Measurements from ENCODE around the gene DCAF12L2.
"Not testable (repeated sequence)": the region's sequence is repeated elsewhere in the genome, so short reads cannot be mapped to it uniquely, and the experiment has no call there.

The DCAF12L2 gene

DNA sequence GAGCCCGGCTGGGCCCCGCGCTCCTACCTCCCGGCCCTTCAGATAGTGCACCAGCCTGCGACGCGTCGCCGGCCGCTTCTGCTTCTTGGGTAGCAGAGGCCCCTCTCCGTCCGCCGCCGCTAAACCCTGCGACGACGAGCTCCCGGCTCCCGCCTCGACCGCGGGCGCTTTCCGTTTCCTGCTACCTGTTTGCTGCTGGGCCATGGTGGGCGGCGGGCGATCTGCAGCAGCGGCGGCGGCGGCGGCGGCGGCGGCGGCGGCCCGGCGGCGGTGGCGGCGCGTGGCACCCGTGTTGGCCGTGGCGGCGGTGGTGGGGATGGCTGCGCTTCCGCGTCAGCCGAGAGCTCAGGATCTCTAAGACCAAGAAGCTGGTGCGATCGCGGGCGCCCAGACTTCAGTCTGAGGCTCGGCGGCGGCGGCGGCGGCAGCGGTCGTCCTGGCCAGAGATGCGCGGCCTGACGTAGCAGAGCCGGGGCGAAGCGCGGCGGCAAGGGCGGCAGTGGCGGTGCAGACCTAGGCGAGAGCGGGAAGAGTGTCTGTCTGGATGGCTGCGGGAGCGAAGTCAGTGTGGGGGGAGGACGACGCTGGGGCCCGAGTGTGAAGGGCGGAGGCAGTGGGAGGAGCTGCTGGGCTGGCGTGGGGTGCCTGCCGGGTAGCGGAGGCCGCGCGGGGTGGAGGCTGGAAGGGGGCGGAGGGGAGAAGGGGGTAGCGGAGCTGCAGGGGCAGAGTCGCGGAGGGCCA, at the start of gene DCAF12L2:
Gene DCAF12L2, minus strand, starts transcription at position 569 of the 741 bp plus-strand sequence. Its CDS starts 365 bp downstream, at position 204.
- no peak for DNase-seq

DNA sequence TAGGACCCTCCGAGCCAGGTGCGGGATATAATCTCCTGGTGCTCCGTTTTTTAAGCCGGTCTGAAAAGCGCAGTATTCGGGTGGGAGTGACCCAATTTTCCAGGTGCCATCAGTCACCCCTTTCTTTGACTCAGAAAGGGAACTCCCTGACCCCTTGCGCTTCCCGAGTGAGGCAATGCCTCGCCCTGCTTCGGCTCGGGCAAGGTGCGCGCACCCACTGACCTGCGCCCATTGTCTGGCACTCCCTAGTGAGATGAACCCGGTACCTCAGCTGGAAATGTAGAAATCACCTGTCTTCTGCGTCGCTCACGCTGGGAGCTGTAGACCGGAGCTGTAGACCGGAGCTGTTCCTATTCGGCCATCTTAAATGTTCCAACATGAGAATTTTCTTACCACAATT, 24.8 kb upstream of the DCAF12L2 start:
- DNase-seq = not testable (repeated sequence)

DNA sequence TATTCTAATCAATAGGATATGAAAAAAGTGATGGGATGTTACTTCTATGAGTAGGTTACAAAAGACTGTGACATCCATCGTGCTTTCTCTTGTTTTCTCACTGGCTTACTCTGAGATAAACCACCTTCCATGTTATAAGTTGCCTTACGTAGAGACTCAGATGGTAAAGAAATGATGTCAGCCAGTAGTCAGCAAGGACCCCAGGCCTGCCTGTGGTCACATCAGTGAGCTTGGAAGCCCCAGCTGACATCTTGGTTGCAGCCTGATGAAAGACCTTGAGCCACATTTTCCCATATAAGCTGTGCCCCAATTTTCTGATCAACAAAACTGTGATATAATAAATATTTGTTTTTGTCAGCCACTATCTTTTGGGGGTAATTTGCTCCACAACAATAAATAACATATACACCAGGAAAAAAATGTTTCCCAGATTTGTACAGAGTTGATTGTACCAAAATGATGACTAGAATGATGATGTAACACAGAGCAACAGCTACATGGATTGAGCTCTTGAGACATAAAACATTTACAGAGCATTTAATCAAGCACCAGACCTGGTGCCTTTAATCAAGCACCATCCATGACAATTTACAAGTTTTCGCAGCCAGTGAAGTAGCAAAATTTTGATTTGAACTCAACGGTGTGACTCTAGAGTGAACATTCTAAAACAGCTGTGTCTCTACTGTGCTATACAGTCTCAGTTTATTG, 11.2 kb upstream of the DCAF12L2 start:
- DNase-seq = no peak

DNA sequence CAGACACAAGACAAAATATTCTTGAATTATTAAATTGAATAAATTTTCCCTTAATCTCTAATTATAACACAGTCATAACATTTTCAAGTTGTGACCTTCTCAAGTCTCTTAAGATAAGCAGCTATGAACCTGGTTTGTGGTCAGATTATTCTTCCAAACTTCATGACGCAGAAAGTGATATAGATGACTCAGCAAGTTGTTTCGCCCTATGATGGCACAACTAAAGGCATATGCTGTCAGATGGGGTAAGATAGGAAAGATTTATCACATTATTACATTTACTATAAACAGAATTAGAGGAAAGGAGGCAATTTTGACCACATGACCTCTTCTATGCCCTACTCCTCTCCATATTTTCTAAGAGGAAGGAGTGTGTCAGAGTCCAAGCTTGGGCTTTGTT, 4.6 kb upstream of the DCAF12L2 start:
- no peak for DNase-seq

DNA sequence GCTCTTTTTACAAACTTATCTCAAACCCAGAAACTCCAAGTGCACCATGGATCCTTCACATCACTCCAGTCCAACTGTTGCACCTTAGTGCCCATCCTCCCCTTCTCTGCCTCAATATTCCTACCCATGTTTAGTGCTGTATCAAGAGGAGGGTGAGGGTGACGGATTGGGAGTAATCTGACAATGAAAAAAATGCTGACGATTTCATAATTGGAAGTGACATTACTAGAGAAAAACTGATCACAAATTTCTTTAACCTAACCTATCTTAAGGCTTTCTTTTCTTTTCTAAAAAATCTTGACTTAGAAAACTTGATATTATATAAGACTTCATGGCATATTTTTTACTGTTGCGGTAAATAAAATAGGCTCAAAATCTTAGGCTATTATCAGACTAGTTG, 1.5 kb upstream of the DCAF12L2 start:
- no peak for DNase-seq

DNA sequence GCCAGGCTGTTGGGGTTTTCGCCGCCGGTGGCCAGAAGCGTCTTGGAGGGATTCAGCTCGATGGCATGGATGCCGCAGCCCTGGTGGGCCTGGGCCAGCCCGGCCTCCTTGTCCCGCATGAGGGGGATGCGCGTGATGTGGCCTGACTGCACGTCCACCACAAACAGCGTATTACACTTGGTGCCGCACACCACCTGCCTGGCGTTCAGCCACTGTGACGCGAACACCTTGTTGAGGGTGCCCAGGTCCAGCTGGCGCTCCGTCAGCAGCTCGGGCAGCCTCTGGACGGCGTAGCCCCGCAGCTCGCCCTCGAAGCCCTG, 728 bp downstream of the DCAF12L2 start:
- no peak for DNase-seq

DNA sequence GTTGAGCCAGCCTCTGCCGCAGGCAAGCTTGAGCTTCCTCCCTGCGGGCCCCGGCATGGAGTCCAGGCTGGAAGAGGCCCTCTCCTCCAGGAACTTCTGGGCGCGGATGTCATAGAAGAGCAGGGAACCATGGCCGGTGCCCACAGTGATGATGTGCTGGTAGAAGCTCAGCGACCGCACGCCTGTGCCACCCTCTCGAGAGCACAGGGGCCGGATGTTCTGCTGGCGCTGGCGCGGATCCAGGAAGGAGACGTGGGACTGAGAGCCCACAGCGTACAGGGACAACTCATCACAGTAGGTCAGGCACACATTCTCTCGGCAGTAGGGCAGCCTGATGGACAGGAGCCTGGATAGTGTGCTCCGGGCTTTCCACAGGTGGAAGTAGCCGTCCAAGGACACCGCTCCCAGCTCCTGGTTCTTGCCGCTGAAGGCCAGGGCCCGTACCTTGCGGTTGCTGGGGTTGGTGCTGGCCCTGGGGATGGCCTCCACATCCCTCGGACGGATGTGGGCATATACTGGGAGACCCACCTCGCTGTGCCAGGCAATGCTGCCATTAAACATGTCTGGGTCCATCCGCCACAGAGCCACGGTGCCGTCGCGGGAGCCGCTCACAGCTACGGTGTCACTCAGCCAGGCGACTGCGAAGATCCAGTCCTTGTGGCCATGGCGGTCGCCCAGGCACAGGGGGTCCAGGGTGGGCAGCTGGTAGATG, 1.2 kb downstream of the DCAF12L2 start:
- no peak for DNase-seq

DNA sequence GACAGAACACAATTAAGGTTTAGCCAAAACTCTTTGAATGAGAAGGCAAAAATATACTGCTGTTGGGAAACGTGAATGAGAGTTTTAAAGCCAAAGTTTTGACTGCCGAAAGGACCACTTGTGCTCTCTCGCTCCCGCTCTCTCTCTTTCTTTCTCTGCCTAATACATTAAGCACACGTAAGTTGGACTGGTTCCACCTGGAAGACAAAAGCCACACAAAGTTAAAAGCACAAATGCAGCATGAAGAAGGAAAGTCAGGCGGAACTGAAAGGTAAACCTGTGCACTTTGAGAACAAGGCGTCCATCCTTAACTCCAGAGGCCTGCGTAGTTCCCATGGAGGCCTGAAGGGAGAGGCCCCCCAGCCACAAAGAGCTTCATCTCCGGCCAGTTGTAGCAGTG, 1.9 kb downstream of the DCAF12L2 start:
- DNase-seq = no peak

DNA sequence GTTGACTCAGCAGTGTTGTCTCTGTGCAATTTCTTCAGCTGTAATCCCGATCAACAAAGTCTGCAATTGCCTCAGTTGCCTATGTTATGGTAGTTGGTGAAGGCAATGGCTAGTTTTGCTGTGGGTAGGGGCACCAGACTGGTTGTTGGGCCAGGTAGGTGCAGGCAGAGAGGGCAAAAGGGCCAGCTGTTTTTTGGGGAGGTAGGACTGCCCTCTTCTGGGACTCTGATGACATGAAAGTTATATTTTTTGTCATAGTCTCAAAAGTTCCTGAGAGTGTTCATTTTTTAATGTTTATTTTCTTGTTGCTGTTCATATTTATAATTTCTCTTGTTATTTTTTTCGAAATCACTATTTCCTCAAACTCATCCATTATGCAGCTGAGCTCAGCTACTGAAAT, 25.1 kb downstream of the DCAF12L2 start:
- DNase-seq = no peak

DNA sequence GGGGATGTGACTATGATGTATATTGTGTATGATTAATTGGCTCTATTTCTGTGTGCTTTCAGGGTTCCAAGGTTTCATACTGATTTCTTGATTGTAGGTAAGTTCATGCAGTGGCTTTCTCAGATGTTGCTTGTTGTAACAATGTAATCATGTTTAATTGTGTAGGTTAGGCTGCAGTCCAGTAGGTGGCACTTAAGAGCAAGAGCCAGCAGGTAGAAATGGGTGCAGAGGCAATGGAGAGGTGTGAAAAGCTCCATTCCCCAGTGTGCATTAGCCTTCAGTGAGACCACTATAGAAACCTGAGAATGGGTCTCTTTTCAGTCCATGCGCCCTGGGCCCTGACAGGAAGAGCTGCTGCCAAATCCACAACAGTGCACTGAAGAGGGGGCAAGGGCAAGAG, 28.2 kb downstream of the DCAF12L2 start:
- peak; percentile 17 for DNase-seq

DNA sequence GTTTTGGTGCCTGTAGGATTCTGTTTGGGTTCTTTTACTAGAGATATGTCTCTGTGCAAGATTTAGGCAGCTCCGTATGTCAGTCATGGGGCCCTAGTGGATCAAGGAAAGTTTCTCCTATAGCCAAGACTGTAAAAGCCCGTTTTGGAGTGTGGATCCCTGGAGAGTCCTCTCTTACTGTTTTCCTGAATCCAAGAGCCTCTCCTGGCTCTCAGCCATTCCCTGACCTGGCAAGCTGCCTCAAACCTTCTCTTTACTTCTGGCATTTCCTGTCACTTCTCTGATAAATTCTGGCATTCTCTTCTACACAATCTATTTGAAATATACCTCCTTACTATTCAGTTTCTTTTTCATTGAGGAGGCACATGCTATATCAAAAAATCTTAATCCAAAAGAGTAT, 41.4 kb downstream of the DCAF12L2 start:
- no peak for DNase-seq

Measured in activated CD4-positive, alpha-beta T cell treated with anti-CD3 and anti-CD28 coated beads, Interleukin-2, Interleukin-6, amounts not matched to agents 100 ng/mL and 50 ng/mL, durations not matched to agents 16 hours and 8 hours (primary cell).